ENCODE measurements around the gene IL17RD. TPM values are rescaled to one million over a fixed set of nuclear protein-coding genes. Genes with fewer than 3 reads are reported as not detected.
A peak's percentile ranks its signal among the peaks of the same experiment; 100 is the strongest.

Gene IL17RD
- total RNA-seq, 1 donor from 2014 or later: 0.26 TPM

GRCh38 chr3:57109437-57110199 lies 55.5 kb downstream of the IL17RD start:
- Mint-ChIP-seq H3K27me3 (peaks cover 6% of the 10 kb centered on the region), H3K4me1 (no peaks in the 10 kb centered on the region), H3K27ac (no peak overlapping the region), H3K9me3 (no peaks in the 10 kb centered on the region), H3K36me3 (ENCODE audit: low read depth) (no peaks in the 10 kb centered on the region), H3K4me3 (no peak overlapping the region)
- DNase-seq: no peak
- intact Hi-C loops (cut with micrococcal nuclease): no loop called here

GRCh38 chr3:57108684-57109083 lies 56.5 kb downstream of the IL17RD start:
- DNase-seq: no peak
- H3K4me3 Mint-ChIP-seq: no peak overlapping the region
- intact Hi-C loops (cut with micrococcal nuclease): no loop called here
- H3K27ac Mint-ChIP-seq: no peak overlapping the region
- H3K36me3 Mint-ChIP-seq (ENCODE audit: low read depth): no peaks in the 10 kb centered on the region
- H3K27me3 Mint-ChIP-seq: peaks cover 2% of the 10 kb centered on the region
- no peaks in the 10 kb centered on the region for H3K4me1 Mint-ChIP-seq
- H3K9me3 Mint-ChIP-seq: no peaks in the 10 kb centered on the region

DNA sequence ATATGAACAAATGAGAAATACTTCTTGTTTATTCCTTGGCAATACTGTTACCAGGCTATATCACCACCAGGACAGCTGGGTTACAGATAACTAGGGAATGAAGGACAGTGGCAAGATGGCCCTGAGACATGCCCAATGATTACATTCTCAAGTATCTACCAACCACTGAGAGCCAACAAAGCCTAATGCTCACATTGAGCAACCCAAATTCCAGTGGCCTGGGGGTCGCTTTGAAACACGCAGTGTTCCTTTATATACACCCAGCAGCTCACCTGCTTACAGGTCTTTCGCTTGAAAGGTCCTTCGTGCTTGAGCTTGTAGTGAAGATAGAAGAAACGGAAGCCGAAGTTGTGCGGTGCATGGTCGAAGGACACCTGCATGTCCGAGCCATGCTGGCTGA lies 59.6 kb downstream of the IL17RD start:
- DNase-seq: no peak
- H3K4me1 Mint-ChIP-seq: no peaks in the 10 kb centered on the region
- H3K9me3 Mint-ChIP-seq: no peaks in the 10 kb centered on the region
- intact Hi-C loops (cut with micrococcal nuclease): no loop called here
- H3K4me3 Mint-ChIP-seq: no peak overlapping the region
- H3K27me3 Mint-ChIP-seq: peaks cover 2% of the 10 kb centered on the region
- no peaks in the 10 kb centered on the region for H3K36me3 Mint-ChIP-seq (ENCODE audit: low read depth)
- H3K27ac Mint-ChIP-seq: no peak overlapping the region

- peak; percentile 89 for DNase-seq
- intact Hi-C loops (cut with micrococcal nuclease): loop anchor here (5.0 kb wide), 2 partner anchors 62 to 127 kb away; partner anchors contain the start of gene APPL1
- H3K9me3 Mint-ChIP-seq: no peaks in the 10 kb centered on the region
Measured at GRCh38 chr3:57100046-57100695, 65.0 kb downstream of the IL17RD start.

GRCh38 chr3:57098418-57099310 lies 66.5 kb downstream of the IL17RD start:
- peaks cover 2% of the 10 kb centered on the region for H3K4me1 Mint-ChIP-seq
- no peaks in the 10 kb centered on the region for H3K36me3 Mint-ChIP-seq (ENCODE audit: low read depth)
- H3K27me3 Mint-ChIP-seq: peaks cover 14% of the 10 kb centered on the region
- no peaks in the 10 kb centered on the region for H3K9me3 Mint-ChIP-seq
- no peak for DNase-seq
- intact Hi-C loops (cut with micrococcal nuclease): no loop called here
- H3K27ac Mint-ChIP-seq: no peak overlapping the region
- H3K4me3 Mint-ChIP-seq: no peak overlapping the region

More at GRCh38 chr3:57100046-57100695, 65.0 kb downstream of the IL17RD start:
- Mint-ChIP-seq H3K4me3 (no peak overlapping the region), H3K27ac (no peak overlapping the region), H3K4me1 (no peaks in the 10 kb centered on the region), H3K27me3 (peaks cover 8% of the 10 kb centered on the region), H3K36me3 (ENCODE audit: low read depth) (no peaks in the 10 kb centered on the region)

- Mint-ChIP-seq H3K27ac (no peak overlapping the region), H3K27me3 (peaks cover 14% of the 10 kb centered on the region)
- intact Hi-C loops (cut with micrococcal nuclease): no loop called here
Measured at GRCh38 chr3:57097536-57097935, 67.6 kb downstream of the IL17RD start.

DNA sequence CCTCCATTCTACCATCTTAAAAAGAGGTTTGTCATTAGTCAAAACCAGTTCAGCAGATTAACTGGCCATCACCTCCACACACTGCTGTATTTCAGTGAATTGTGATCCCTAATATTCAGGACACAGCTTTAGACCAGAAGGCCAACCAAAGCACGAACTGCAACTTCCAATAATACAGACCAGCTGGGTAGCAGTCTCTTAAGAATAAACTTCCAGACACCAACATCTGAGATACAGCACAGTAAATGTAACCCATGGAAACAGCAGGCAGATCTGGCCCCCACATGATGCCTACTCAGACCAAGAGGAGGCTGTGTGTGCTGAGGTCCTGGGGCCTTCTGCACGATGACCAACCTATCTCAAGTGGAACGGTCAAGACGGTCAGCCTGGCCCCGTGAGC lies 69.8 kb downstream of the IL17RD start:
- intact Hi-C loops (cut with micrococcal nuclease): no loop called here
- Mint-ChIP-seq H3K9me3 (no peaks in the 10 kb centered on the region), H3K27me3 (peaks cover 19% of the 10 kb centered on the region), H3K4me3 (no peak overlapping the region), H3K4me1 (peaks cover 2% of the 10 kb centered on the region), H3K27ac (no peak overlapping the region), H3K36me3 (ENCODE audit: low read depth) (no peaks in the 10 kb centered on the region)
- no peak for DNase-seq

More at GRCh38 chr3:57097536-57097935, 67.6 kb downstream of the IL17RD start:
- Mint-ChIP-seq H3K4me3 (no peak overlapping the region), H3K36me3 (ENCODE audit: low read depth) (no peaks in the 10 kb centered on the region), H3K4me1 (peaks cover 2% of the 10 kb centered on the region), H3K9me3 (no peaks in the 10 kb centered on the region)
- no peak for DNase-seq

DNA sequence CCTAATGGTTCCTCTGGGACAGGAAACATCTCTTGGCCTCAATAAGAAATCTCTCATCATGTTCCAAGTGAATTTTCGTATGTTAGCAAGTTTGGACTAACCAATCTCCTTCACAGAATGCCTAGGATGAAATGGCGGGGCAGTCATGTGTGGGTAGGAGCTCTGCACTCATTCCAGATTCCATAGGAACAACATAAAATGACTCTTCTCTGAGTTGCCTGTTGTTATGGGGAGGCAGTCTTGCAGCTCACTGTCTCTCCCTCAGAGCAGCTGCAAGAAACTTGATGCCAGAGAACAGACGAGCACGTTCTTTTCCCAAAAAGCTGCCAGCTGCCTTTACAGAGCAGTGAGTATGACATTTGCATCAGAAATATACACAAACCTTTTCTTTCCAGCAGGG lies 70.6 kb downstream of the IL17RD start:
- Mint-ChIP-seq H3K9me3 (no peaks in the 10 kb centered on the region), H3K27me3 (peaks cover 20% of the 10 kb centered on the region), H3K4me1 (peaks cover 2% of the 10 kb centered on the region), H3K27ac (no peak overlapping the region), H3K36me3 (ENCODE audit: low read depth) (no peaks in the 10 kb centered on the region), H3K4me3 (no peak overlapping the region)
- intact Hi-C loops (cut with micrococcal nuclease): no loop called here
- no peak for DNase-seq

- no peak overlapping the region for H3K4me3 Mint-ChIP-seq
- H3K27me3 Mint-ChIP-seq: peaks cover 19% of the 10 kb centered on the region
- H3K4me1 Mint-ChIP-seq: peaks cover 2% of the 10 kb centered on the region
- DNase-seq: no peak
- H3K36me3 Mint-ChIP-seq (ENCODE audit: low read depth): no peaks in the 10 kb centered on the region
- intact Hi-C loops (cut with micrococcal nuclease): no loop called here
- H3K27ac Mint-ChIP-seq: no peak overlapping the region
- no peaks in the 10 kb centered on the region for H3K9me3 Mint-ChIP-seq
Measured at GRCh38 chr3:57093971-57094535, 71.1 kb downstream of the IL17RD start.

DNA sequence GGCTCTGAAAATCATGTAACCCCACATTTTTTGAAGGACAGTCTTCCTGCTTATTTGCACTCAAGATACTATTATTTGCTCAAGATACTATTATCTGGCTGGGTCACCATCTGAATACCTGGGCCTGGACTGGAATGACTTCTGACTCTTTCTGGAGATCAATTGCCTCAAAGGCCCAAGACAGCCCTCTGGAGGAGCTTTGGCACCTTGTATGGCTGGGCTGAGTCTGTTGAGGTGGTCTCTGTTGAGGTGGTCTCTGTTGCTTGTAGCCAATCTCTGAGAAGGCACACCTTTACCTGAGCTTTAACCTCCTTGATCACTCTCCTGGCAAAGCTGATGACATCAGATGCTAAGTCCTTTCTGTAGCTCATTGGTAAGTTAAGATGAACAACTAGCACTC lies 71.7 kb downstream of the IL17RD start:
- no peak for DNase-seq
- peaks cover 2% of the 10 kb centered on the region for H3K4me1 Mint-ChIP-seq
- H3K27me3 Mint-ChIP-seq: peaks cover 24% of the 10 kb centered on the region
- intact Hi-C loops (cut with micrococcal nuclease): no loop called here
- no peak overlapping the region for H3K27ac Mint-ChIP-seq
- H3K9me3 Mint-ChIP-seq: no peaks in the 10 kb centered on the region
- H3K4me3 Mint-ChIP-seq: no peak overlapping the region
- H3K36me3 Mint-ChIP-seq (ENCODE audit: low read depth): no peaks in the 10 kb centered on the region

GRCh38 chr3:57091521-57092273 lies 73.5 kb downstream of the IL17RD start:
- no peak overlapping the region for H3K4me3 Mint-ChIP-seq
- DNase-seq: no peak
- H3K4me1 Mint-ChIP-seq: peaks cover 2% of the 10 kb centered on the region
- H3K27me3 Mint-ChIP-seq: peaks cover 25% of the 10 kb centered on the region
- H3K9me3 Mint-ChIP-seq: no peaks in the 10 kb centered on the region
- H3K36me3 Mint-ChIP-seq (ENCODE audit: low read depth): no peaks in the 10 kb centered on the region
- no peak overlapping the region for H3K27ac Mint-ChIP-seq
- intact Hi-C loops (cut with micrococcal nuclease): no loop called here

DNA sequence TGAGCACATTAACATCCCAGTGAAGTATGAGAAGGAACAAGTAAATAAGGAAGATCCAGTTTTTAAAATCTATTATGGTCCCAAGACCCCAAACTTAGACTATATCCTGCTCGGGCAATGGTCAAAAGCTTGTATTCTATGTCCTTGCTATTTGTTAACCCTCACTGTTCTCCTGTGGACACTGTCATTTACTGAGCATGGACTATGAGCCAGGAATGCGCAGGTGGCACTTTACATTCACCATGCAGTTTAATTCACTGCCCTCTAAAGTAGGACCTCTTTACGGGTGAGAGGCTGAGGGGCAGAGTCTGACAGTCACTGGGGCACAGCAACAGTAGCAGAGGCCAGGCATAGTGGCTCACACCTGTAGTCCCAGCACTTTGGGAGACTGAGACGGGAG lies 76.1 kb downstream of the IL17RD start:
- Mint-ChIP-seq H3K27me3 (peaks cover 18% of the 10 kb centered on the region), H3K9me3 (no peaks in the 10 kb centered on the region), H3K27ac (no peak overlapping the region), H3K4me1 (peaks cover 2% of the 10 kb centered on the region), H3K4me3 (no peak overlapping the region), H3K36me3 (ENCODE audit: low read depth) (no peaks in the 10 kb centered on the region)
- no peak for DNase-seq
- intact Hi-C loops (cut with micrococcal nuclease): no loop called here

GRCh38 chr3:57088503-57088902 lies 76.7 kb downstream of the IL17RD start:
- no peaks in the 10 kb centered on the region for H3K4me1 Mint-ChIP-seq
- peaks cover 16% of the 10 kb centered on the region for H3K27me3 Mint-ChIP-seq
- no peaks in the 10 kb centered on the region for H3K9me3 Mint-ChIP-seq
- H3K4me3 Mint-ChIP-seq: no peak overlapping the region
- H3K36me3 Mint-ChIP-seq (ENCODE audit: low read depth): no peaks in the 10 kb centered on the region
- no peak for DNase-seq
- no peak overlapping the region for H3K27ac Mint-ChIP-seq
- intact Hi-C loops (cut with micrococcal nuclease): no loop called here
